HG03175 (cell line): Measurements from ENCODE around the gene VEPH1.

Experiments used
- ATAC-seq: cut with Tn5 transposase; IDR thresholded peaks from one replicate; pipeline ENCODE4 v1.9.1; 2021; ENCODE audit warnings: mild to moderate bottlenecking, moderate library complexity; ENCODE audit not compliant: unreplicated experiment

Gene VEPH1

DNA sequence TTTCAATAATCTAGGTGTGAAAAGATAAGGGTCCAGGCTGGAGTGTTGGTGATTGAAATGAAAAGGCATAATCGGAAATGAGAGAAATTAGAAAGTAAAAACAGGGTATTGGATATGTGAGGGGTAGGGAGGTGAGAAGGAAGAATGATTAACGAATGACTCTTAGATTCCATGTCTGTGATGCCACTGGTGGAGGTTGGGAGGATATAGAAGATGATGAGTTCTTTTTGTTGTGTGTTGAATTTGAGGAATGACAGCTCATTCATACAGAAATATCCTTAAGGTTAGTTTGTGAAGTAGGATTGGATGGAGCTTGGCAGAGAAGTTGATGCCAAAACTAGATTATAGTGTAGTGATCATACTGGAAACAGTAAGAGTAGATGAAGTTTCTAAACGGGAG is 271.1 kb downstream of the VEPH1 start:
- no peak for ATAC-seq

DNA sequence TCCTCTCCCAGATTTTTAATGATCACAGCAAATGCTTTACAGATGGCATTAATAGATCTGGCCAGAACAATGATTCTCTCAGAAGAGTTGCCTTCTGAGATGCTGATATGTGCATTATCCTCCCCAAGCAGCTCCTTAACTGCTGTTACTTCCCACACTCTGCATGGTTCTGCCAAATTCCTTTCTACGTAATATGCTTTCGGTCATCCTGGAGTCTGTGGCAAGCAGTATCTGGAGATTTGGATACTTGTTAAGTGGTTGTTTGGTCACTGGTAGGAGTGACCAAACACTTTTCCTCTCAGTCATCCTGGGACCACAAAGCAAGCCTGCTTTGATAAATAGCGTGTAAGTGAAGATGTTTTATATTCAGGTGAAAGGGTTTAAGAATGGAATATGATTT is 272.1 kb downstream of the VEPH1 start:
- no peak for ATAC-seq

DNA sequence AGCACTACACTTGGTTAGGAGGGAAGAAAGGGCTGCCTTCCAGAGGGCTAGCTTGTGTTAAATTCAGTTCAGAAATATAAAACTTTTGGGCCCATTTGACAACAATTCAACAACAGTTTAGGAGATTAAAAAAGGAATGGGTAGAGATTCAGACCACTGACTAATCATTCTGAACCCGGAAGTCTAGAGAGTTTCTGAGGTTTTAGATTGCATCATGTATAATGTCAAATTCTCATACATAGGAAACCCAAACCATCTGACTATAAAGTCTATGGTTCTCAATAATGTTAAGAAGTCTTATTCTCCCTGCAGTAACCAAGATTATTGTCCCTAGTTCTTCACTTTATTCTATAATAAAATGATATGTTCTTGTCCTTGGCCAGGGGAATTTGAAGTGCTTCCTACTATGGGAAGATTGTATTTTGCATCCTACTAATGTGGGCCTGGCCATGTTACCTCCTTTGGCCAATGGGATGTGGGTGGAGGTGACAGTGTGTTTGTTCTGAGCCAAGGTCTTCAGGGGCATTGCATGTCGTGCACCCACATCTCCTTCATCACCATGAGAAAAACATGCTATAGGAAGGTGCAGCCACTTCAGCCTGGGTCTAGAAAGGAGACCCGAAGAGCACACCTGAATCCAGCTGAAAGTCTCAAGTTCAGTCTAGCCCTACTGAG is 276.9 kb downstream of the VEPH1 start:
- peak; percentile 53 for ATAC-seq

DNA sequence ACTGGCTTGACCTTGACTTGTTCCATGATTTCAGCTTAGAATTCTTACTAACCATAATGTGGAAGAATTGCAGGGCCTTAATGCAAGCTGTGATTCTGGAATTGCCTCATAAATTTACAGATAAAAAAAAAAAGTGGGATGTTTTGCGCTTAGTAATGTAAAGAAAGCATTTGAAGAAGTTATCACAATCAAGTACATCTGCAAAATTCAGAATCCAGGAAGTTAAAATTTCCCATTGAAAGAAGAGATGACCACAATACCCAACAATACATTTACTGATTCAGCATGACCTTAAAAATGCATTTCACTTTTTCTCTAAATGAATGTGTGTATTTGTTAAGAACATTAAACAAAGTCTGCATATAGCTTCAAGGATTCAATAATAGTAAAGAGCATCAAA is 278.2 kb downstream of the VEPH1 start:
- ATAC-seq: no peak

DNA sequence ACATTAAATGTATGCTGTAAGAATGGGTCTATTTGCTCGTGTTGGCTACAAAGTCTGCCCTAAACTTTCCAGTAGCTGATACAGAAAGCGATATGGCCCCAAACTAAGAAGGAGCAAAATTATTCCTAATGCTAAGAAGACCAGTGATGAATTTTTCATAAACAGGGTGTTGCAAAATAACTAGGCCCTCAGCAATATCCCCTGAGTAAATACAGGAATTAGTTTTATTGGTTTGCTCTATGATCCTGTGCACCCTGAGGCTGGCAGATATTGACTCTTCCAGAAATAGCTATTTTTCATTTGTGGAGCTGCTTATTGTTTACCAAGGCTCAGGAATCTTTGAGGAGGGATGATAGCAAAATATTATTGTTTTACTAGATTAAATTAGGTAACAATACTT is 282.3 kb downstream of the VEPH1 start:
- ATAC-seq: no peak

DNA sequence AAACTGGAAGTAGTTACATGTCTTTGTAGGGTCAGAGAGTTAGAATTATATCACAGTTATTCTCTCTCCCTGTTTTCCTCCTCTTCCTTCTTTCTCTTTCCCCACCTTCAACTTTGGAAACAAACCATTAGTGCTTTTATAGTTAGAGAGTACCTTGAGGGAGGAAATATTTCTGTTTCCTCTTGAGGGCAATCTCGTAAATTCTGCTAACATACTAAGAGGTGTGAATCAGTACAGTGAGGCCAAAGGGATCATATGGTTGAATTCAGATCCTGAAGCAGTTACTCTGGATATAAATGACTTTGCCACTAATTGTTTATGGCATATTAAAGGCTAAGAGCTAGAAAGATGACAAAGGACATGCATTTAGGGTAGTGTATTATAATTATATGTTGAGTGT is 283.0 kb downstream of the VEPH1 start:
- no peak for ATAC-seq

DNA sequence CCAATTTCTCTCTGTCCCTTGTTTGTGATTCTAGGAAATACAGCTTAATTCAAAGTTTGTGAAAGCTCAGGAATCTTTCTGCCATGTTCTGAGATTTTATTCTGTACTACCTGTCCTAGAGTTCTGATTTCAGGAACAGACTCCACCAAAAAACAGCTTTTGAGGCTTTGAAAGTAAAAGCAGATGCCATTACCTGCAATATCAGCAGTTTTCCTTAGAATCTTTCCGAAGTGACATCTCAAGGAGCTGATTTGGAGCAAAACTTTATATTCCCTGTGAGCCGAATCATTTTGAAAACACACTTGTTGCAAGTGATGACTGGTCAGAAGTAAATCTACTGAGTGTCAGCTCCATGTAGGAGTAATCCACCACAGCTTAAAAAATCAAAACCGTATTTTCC is 284.0 kb downstream of the VEPH1 start:
- no peak for ATAC-seq
